Hepatocyte (in vitro differentiated cells): ENCODE data around the gene SFXN5. TPM values are rescaled to one million over a fixed set of nuclear protein-coding genes. Genes with fewer than 3 reads are reported as not detected.

Experiments used
- DNase-seq: peaks from one replicate; pipeline ENCODE4 v3.0.0-alpha.2; 2016; ENCODE audit warnings: low spot score
- H2AFZ ChIP-seq: fragments of 200-600 bp; sonication (generic); 2 replicates; pipeline ENCODE4 v1.6.0; 2016; ENCODE audit warnings: antibody characterized with exemption, mild to moderate bottlenecking
- H3K27ac ChIP-seq: fragments of 200-600 bp; sonication (generic); 2 replicates; pipeline ENCODE4 v1.5.1; 2016; ENCODE audit warnings: mild to moderate bottlenecking
- H3K27me3 ChIP-seq: fragments of 200-600 bp; sonication (generic); 2 replicates; pipeline ENCODE4 v1.6.1; 2016
- H3K36me3 ChIP-seq: fragments of 200-600 bp; sonication (generic); replicated peaks from 2 replicates; pipeline ENCODE4 v1.5.1; 2016; ENCODE audit warnings: low read depth; ENCODE audit not compliant: insufficient read depth
- H3K4me1 ChIP-seq: fragments of 200-600 bp; sonication (generic); 2 replicates; pipeline ENCODE4 v1.5.1; 2016; ENCODE audit warnings: mild to moderate bottlenecking, moderate library complexity; ENCODE audit not compliant: insufficient read depth
- H3K4me2 ChIP-seq: fragments of 200-600 bp; sonication (generic); 2 replicates; pipeline ENCODE4 v1.6.0; 2016
- H3K4me3 ChIP-seq: fragments of 200-600 bp; sonication (generic); 2 replicates; pipeline ENCODE4 v1.5.1; 2016; ENCODE audit warnings: mild to moderate bottlenecking
- H3K79me2 ChIP-seq: fragments of 200-600 bp; sonication (generic); 2 replicates; pipeline ENCODE4 v1.6.0; 2017; ENCODE audit warnings: mild to moderate bottlenecking
- H3K9me2 ChIP-seq: fragments of 200-600 bp; sonication (generic); replicated peaks from 2 replicates; pipeline ENCODE4 v1.6.0; 2017; ENCODE audit warnings: mild to moderate bottlenecking; ENCODE audit not compliant: insufficient read depth
- H3K9me3 ChIP-seq: fragments of 200-600 bp; sonication (generic); 2 replicates; pipeline ENCODE4 v1.5.1; 2016; ENCODE audit warnings: low read depth, mild to moderate bottlenecking
- H4K20me1 ChIP-seq: fragments of 200-600 bp; sonication (generic); 2 replicates; pipeline ENCODE4 v1.6.0; 2016; ENCODE audit warnings: mild to moderate bottlenecking; ENCODE audit not compliant: insufficient read depth, poor library complexity, severe bottlenecking
- CTCF ChIP-seq: fragments of 200-600 bp; sonication (generic); IDR thresholded peaks from 2 replicates; pipeline ENCODE4 v1.5.1; 2016; ENCODE audit warnings: antibody characterized with exemption, mild to moderate bottlenecking; ENCODE audit not compliant: poor library complexity
- EZH2 ChIP-seq: fragments of 200-600 bp; sonication (generic); IDR thresholded peaks from 2 replicates; pipeline ENCODE4 v1.6.1; 2016; ENCODE audit warnings: antibody characterized with exemption, mild to moderate bottlenecking, borderline replicate concordance
- EZH2phosphoT487 ChIP-seq: fragments of 200-600 bp; sonication (generic); IDR thresholded peaks from one replicate; pipeline ENCODE4 v1.6.1; 2018; ENCODE audit warnings: antibody characterized with exemption, mild to moderate bottlenecking, low read depth, moderate library complexity; ENCODE audit not compliant: unreplicated experiment, severe bottlenecking
- WGBS: methylation state at CpG from one replicate; pipeline ENCODE4 v1.1.6; 2016; ENCODE audit warnings: low lambda C conversion rate; ENCODE audit errors: missing lambda C conversion rate; 5-methylcytosine and 5-hydroxymethylcytosine counted together
- polyA plus RNA-seq: library from polyadenylated mRNA; unstranded; fragments of >200 nt; fragmentation: Nextera tagmentation; extraction: Ambion mirVana; gene quantifications from 2 replicates; pipeline ENCODE4 v1.2.1, GENCODE V29; 2016
- total RNA-seq: library from RNA; depleted of rRNA; stranded (reverse); fragments of >200 nt; gene quantifications from 2 replicates; pipeline ENCODE4 v1.2.3, GENCODE V29; 2014

Gene SFXN5
- total and polyA plus RNA-seq, 2 experiments from 2014 or later, result 25.8 to 34.6 TPM

GRCh38 chr2:72943540-72944395, 127.7 kb downstream of the SFXN5 start:
- Histone ChIP-seq H3K36me3 (no peaks in the 10 kb centered on the region), H4K20me1 (no peaks in the 10 kb centered on the region), H3K4me3 (no peak overlapping the region), H3K4me2 (no peak overlapping the region), H3K27me3 (no peaks in the 10 kb centered on the region), H3K27ac (no peak overlapping the region), H3K79me2 (no peaks in the 10 kb centered on the region), H3K9me3 (no peaks in the 10 kb centered on the region), H3K9me2 (no peaks in the 10 kb centered on the region), H2AFZ (no peak overlapping the region), H3K4me1 (no peaks in the 10 kb centered on the region)
- 86% methylated on average over 7 of the region's 7 CpGs for WGBS
- no peak for DNase-seq
- no peak for TF ChIP-seq CTCF
- TF ChIP-seq EZH2, result no peak
- no peak for TF ChIP-seq EZH2phosphoT487

DNA sequence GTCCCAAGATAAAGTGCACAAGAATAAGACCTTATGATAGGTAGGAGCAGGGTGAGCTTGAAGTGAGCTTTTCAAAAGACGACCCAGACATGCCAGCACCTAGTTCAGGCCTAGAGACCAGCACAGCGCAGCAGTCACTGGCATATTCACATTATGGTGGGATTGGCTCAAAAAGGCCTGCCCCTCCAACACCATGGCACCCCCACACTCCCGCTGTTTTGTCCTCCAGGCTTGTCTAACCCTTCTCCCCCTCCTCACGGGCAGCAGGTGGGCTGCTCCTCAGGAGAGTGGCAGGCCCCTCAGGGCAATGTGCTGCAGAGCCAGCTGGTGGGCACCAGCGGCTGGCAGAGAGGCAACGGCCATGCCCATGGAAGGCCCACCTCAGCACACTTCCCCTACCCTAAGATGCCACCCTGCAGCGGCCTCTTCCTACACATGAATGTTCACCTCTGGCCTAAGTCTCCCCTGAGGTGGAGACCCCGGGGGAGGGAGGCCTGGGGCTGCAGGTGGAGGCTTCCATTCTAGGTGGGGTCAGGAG, 128.6 kb downstream of the SFXN5 start:
- Histone ChIP-seq H3K4me3 (no peak overlapping the region), H3K27me3 (no peaks in the 10 kb centered on the region), H3K9me2 (no peaks in the 10 kb centered on the region), H3K4me1 (no peaks in the 10 kb centered on the region), H3K36me3 (no peaks in the 10 kb centered on the region), H3K27ac (no peak overlapping the region), H3K4me2 (no peak overlapping the region), H2AFZ (no peak overlapping the region), H3K79me2 (no peaks in the 10 kb centered on the region), H4K20me1 (no peaks in the 10 kb centered on the region), H3K9me3 (no peaks in the 10 kb centered on the region)
- TF ChIP-seq EZH2phosphoT487 (no peak), EZH2 (no peak), CTCF (no peak)
- no peak for DNase-seq
- WGBS, result 95% methylated on average over 8 of the region's 8 CpGs

DNA sequence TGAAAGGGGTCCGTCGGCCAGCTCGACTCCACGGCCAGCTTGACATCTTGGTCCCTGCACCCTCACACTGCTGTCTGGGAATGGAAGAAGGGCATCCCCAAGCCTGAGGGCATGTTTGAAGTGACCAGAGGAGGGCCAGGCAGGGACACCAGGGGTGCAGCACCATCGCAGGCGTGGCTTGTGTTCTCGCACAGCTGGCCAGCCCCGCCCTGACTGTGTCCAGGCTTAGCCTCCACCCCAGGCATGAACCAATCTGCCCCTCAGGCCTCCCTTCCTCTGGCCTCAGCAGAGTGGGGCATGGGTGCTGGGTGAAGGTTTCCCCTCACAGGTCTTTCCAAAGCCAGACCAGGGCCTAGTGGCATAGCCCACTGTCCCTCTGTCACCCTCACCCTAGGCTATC, 129.2 kb downstream of the SFXN5 start:
- no peaks in the 10 kb centered on the region for H3K4me1 ChIP-seq
- no peak for DNase-seq
- no peaks in the 10 kb centered on the region for H3K79me2 ChIP-seq
- 96% methylated on average over 6 of the region's 8 CpGs for WGBS
- no peak overlapping the region for H3K4me3 ChIP-seq
- no peaks in the 10 kb centered on the region for H3K27me3 ChIP-seq
- no peaks in the 10 kb centered on the region for H3K9me2 ChIP-seq
- no peaks in the 10 kb centered on the region for H3K36me3 ChIP-seq
- H4K20me1 ChIP-seq, result no peaks in the 10 kb centered on the region
- no peak overlapping the region for H2AFZ ChIP-seq
- TF ChIP-seq EZH2phosphoT487 (no peak), CTCF (no peak), EZH2 (no peak)
- H3K27ac ChIP-seq, result no peak overlapping the region
- no peaks in the 10 kb centered on the region for H3K9me3 ChIP-seq
- no peak overlapping the region for H3K4me2 ChIP-seq
